SU-DHL-6 (cell line): ENCODE results near the gene CRADD.

Source experiments
- EZH2phosphoT487 ChIP-seq: fragments of 200-600 bp; sonication (generic), shearing (Covaris generic); conservative IDR thresholded peaks from 2 replicates; pipeline ENCODE4 v1.6.1; 2018; ENCODE audit warnings: mild to moderate bottlenecking, antibody characterized with exemption, low read length, moderate library complexity, mixed read lengths
- TF ChIP-seq, protein P1 (sequence below): fragments of 200-600 bp; sonication (generic); IDR thresholded peaks from one replicate; pipeline ENCODE4 v1.5.1; 2017; ENCODE audit warnings: antibody characterized with exemption, mild to moderate bottlenecking, low read length, moderate library complexity; ENCODE audit not compliant: insufficient read depth, poor library complexity, severe bottlenecking

GRCh38 chr12:93908264-93908663 is 231.1 kb downstream of the CRADD start:
- TF ChIP-seq, protein P1, sequence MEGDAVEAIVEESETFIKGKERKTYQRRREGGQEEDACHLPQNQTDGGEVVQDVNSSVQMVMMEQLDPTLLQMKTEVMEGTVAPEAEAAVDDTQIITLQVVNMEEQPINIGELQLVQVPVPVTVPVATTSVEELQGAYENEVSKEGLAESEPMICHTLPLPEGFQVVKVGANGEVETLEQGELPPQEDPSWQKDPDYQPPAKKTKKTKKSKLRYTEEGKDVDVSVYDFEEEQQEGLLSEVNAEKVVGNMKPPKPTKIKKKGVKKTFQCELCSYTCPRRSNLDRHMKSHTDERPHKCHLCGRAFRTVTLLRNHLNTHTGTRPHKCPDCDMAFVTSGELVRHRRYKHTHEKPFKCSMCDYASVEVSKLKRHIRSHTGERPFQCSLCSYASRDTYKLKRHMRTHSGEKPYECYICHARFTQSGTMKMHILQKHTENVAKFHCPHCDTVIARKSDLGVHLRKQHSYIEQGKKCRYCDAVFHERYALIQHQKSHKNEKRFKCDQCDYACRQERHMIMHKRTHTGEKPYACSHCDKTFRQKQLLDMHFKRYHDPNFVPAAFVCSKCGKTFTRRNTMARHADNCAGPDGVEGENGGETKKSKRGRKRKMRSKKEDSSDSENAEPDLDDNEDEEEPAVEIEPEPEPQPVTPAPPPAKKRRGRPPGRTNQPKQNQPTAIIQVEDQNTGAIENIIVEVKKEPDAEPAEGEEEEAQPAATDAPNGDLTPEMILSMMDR, result no peak
- no peak for TF ChIP-seq EZH2phosphoT487
